ENCODE results near the gene ZEB2. TPM values are rescaled to one million over a fixed set of nuclear protein-coding genes. Genes with fewer than 3 reads are reported as not detected.

ZEB2 gene
- total and polyA plus RNA-seq, 10 of the 15 experiments (the other 5 are each of a cell fraction or from before 2014, with no cell fraction given): 0.14 to 3.2 (median 0.84) TPM

DNA sequence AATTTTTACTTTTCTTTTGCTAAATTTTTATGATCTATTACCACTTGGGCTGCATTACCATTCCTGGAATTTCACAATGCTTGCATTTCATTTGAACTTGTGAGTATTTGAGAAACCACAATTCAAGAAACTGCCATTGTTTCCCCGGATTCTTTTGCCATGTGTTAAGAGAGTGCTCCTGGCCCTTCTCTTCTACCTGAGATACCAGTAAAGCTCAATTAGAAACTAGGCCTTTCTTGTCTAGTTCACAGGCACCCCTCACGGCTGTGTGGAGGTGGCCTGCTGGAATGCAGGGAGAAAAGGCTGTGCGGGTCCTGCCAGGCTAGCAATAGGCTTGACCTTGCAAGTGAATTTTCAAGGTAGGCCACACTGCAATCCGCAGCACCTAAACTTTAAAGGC, 40.8 kb downstream of the ZEB2 start:
- SMC1A ChIA-PET (ENCODE audit: uncharacterized antibody, unreplicated experiment): interaction anchor here (1.3 to 1.5 kb wide), 2 partner anchors 12 to 30 kb away, joined by 4 read pairs; no protein-coding TSS in a partner anchor
- H3K79me2 ChIP-seq (ENCODE audit: control insufficient read depth, insufficient read depth, low read length): no peaks in the 10 kb centered on the region
- no peaks in the 10 kb centered on the region for H3K9me3 ChIP-seq (replicated peaks; ENCODE audit: control insufficient read depth, insufficient read depth, low read length)
- FAIRE-seq (no peak), DNase-seq (ENCODE audit: low read depth, low spot score) (no peak), ATAC-seq (no peak)
- POLR2A ChIA-PET: no interaction called here
- no peaks in the 10 kb centered on the region for H4K20me1 ChIP-seq (ENCODE audit: control insufficient read depth, insufficient read depth)
- CTCF ChIA-PET: interaction anchor here (1.7 to 2.4 kb wide), 2 partner anchors 14 to 29 kb away, joined by 3 to 7 read pairs; no protein-coding TSS in a partner anchor
- H3K9ac ChIP-seq (ENCODE audit: control insufficient read depth, insufficient read depth, low read length): no peak overlapping the region
- RAD21 ChIA-PET (ENCODE audit: unreplicated experiment): no interaction called here
- no TSS peak for BruUV-seq (replicated peaks)
- H2AFZ ChIP-seq (ENCODE audit: control insufficient read depth, low read depth, low read length): no peak overlapping the region
- H3K4me3 ChIP-seq: no peak overlapping the region
- intact Hi-C loops (cut with micrococcal nuclease; ENCODE audit: unreplicated experiment): no loop called here
- H3K4me2 ChIP-seq (ENCODE audit: control insufficient read depth, insufficient read depth): no peak overlapping the region
- WGBS (ENCODE audit: insufficient coverage, insufficient replicate concordance, low lambda C conversion rate, missing lambda C conversion rate): 61% methylated on average over 4 of the region's 4 CpGs
- H3K27me3 ChIP-seq (replicated peaks in 1 of 2; ENCODE audit: control insufficient read depth in 2 of 2, insufficient read depth in 2 of 2, low read length in 1 of 2): no peaks in the 10 kb centered on the region; a peak in 1 of 4 replicates
- in situ Hi-C loops (cut with MboI): no loop called here
- no peaks in the 10 kb centered on the region for H3K36me3 ChIP-seq (ENCODE audit: control insufficient read depth in 2 of 2, insufficient read depth in 2 of 2, low read length in 1 of 2)
- H3K4me1 ChIP-seq (ENCODE audit: control insufficient read depth, insufficient read depth, low read length): no peaks in the 10 kb centered on the region
- no peak overlapping the region for H3K27ac ChIP-seq (ENCODE audit: control insufficient read depth, insufficient read depth)
- TF ChIP-seq, protein P1, sequence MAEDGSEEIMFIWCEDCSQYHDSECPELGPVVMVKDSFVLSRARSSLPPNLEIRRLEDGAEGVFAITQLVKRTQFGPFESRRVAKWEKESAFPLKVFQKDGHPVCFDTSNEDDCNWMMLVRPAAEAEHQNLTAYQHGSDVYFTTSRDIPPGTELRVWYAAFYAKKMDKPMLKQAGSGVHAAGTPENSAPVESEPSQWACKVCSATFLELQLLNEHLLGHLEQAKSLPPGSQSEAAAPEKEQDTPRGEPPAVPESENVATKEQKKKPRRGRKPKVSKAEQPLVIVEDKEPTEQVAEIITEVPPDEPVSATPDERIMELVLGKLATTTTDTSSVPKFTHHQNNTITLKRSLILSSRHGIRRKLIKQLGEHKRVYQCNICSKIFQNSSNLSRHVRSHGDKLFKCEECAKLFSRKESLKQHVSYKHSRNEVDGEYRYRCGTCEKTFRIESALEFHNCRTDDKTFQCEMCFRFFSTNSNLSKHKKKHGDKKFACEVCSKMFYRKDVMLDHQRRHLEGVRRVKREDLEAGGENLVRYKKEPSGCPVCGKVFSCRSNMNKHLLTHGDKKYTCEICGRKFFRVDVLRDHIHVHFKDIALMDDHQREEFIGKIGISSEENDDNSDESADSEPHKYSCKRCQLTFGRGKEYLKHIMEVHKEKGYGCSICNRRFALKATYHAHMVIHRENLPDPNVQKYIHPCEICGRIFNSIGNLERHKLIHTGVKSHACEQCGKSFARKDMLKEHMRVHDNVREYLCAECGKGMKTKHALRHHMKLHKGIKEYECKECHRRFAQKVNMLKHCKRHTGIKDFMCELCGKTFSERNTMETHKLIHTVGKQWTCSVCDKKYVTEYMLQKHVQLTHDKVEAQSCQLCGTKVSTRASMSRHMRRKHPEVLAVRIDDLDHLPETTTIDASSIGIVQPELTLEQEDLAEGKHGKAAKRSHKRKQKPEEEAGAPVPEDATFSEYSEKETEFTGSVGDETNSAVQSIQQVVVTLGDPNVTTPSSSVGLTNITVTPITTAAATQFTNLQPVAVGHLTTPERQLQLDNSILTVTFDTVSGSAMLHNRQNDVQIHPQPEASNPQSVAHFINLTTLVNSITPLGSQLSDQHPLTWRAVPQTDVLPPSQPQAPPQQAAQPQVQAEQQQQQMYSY (CRISPR knock-in tag; IDR thresholded peaks at IDR 0.05): no peak
- TF ChIP-seq RCOR1 (conservative IDR thresholded peaks at IDR 0.05; ENCODE audit: low read depth, low read length) (no peak), MTA3 (IDR thresholded peaks at IDR 0.05; ENCODE audit: borderline replicate concordance, low read length) (no peak), ZSCAN29 (IDR thresholded peaks at IDR 0.05) (no peak)
- TF ChIP-seq, protein P2, sequence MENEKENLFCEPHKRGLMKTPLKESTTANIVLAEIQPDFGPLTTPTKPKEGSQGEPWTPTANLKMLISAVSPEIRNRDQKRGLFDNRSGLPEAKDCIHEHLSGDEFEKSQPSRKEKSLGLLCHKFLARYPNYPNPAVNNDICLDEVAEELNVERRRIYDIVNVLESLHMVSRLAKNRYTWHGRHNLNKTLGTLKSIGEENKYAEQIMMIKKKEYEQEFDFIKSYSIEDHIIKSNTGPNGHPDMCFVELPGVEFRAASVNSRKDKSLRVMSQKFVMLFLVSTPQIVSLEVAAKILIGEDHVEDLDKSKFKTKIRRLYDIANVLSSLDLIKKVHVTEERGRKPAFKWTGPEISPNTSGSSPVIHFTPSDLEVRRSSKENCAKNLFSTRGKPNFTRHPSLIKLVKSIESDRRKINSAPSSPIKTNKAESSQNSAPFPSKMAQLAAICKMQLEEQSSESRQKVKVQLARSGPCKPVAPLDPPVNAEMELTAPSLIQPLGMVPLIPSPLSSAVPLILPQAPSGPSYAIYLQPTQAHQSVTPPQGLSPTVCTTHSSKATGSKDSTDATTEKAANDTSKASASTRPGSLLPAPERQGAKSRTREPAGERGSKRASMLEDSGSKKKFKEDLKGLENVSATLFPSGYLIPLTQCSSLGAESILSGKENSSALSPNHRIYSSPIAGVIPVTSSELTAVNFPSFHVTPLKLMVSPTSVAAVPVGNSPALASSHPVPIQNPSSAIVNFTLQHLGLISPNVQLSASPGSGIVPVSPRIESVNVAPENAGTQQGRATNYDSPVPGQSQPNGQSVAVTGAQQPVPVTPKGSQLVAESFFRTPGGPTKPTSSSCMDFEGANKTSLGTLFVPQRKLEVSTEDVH (IDR thresholded peaks at IDR 0.05; ENCODE audit: low read depth, partially characterized antibody): no peak

All from GM12878 (cell line).